Effector CD4-positive, alpha-beta T cell (primary cell): ENCODE measurements around the gene INPP5A.
"Not testable (repeated sequence)": the region's sequence is repeated elsewhere in the genome, so short reads cannot be mapped to it uniquely, and the experiment has no call there.

Experiments
- DNase-seq: peaks from one replicate; pipeline ENCODE4 v3.0.0-alpha.2; 2020

Gene INPP5A

GRCh38 chr10:132777441-132777840 lies 239.9 kb downstream of the INPP5A start:
- no peak for DNase-seq

- DNase-seq, result no peak
These were observed 242.1 kb downstream of the INPP5A start for GRCh38 chr10:132779549-132780294.

DNA sequence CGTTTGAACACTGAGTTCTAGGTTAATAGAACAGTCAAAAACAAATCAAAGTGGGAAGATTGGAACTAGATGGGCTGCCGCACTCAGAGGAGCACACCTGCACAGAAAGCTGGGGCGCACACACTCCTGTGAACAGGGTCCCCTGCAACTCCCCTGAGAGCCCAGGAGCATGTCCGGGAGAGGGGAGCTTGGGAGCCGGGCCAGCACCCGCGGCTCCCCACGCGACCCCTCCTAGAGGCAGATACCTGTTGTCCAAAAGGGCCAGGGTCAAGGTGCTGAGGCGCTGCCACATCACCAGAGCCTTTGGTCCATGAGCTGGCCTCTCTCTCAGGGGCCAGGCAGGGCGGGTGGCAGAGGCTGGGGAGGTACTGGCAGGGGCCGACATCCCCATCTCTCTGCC lies 242.8 kb downstream of the INPP5A start:
- no peak for DNase-seq

DNA sequence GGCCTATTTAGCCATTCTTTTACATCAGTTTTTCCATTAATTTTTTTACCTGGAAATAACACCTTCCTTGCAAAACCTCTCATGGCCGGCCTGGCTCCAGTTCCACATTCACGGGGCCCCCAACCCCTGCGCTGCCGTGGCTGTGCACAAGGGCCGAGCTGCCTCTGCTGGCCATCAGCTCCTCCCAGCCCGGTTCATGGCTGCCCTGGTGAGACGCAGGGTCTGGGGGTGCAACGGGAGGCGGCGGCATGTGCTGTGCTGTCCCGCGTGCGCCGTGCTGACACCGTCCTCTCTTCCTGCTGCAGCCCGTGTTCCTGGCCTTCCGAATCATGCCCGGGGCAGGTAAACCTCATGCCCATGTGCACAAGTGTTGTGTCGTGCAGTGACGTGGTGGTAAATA lies 244.0 kb downstream of the INPP5A start:
- no peak for DNase-seq

DNA sequence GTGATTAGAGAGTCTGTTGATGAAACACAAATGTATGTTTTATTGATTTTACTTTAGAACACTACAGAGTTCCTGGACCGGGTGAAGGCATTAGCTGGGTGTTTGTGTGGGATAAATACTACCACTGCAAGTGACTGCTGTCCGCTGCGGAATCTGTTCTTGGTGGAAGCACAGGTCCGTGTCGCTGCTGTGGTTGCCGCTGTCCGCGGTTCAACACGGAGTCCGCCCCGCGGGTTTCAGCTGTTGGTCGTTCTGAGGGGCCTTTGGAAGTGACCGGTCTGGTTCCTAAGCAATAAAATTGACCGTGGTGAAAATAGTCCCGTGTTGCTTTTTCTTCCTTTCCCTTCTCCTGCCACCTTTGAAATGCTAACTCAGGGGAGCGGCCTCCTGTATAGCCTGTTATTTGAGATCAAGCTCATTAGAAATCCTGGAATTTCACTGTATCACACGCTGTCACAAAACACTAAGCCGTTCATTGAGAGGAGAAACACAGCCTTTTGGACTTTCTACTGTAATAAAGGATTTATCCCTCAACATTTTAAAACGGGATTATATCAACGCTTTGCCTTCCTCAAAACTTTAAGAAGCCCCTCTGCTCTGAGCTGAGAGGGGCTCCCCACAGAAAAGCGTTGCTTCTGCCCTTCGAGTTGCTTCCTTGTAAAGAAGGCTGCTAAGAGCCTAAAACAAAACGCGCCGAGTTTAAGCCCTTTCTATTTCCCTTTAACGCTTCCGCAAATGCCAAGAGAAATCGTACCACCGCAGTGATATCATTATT lies 245.8 kb downstream of the INPP5A start:
- no peak for DNase-seq

- no peak for DNase-seq
These were observed 246.6 kb downstream of the INPP5A start for GRCh38 chr10:132783940-132784865.

GRCh38 chr10:132784866-132785722 lies 247.5 kb downstream of the INPP5A start:
- DNase-seq, result no peak

GRCh38 chr10:132785723-132786475 lies 248.3 kb downstream of the INPP5A start, which contains the start of gene NKX6-2:
Gene NKX6-2 (minus strand): TSS chr10:132786147. CDS start chr10:132785948, 199 bp downstream.
- DNase-seq, result no peak

- DNase-seq, result no peak
These were observed 248.9 kb downstream of the INPP5A start for GRCh38 chr10:132786476-132786883.

GRCh38 chr10:132786884-132787494 lies 249.4 kb downstream of the INPP5A start:
- DNase-seq, result no peak

- DNase-seq, result no peak
These were observed 250.1 kb downstream of the INPP5A start for GRCh38 chr10:132787495-132788179.

- DNase-seq, result no peak
These were observed 250.7 kb downstream of the INPP5A start for GRCh38 chr10:132788180-132788830.

DNA sequence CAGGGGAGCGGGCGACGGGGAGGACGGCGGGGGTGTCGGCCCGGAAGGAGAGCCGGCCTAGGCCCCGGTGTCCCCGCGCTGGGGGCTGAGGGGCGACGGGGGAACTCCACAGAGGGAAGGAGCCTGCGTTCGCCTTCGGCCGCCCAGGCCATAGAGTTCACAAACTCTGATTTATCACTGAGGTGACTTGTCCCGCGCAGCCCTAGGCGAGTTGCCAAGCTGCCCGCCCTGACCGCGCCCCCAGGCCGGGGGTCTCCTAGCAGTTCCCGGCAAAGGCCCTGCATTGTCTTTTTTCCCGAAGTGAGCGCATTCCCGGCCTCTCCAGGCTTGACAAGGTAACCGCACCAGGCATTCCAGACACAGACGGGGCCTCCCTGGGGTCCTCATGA lies 251.2 kb downstream of the INPP5A start:
- no peak for DNase-seq

DNA sequence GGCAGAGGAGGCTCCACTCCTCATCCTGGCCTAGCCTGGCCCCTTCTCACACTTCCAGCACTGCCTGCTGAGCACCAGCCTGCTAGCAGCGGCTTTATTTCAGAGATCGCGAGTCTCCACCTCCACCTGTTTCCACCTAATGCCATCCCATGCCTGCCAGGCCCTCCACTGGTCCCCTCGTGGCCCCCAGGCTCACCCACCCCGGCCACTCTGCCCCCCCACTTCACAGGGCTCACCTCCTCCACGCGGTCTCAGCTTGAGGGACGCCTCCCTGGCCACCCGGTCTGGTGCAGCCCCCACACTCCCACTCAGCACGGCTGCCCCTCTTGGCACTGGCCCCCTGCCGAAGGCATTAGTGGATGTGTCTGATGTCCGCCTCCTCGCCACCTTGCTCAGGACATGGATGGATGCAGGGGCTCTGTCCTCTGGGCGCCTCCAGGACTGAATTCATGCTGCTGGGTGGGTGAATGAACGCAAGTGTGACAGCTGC lies 252.1 kb downstream of the INPP5A start:
- no peak for DNase-seq

- DNase-seq, result no peak
These were observed 252.9 kb downstream of the INPP5A start for GRCh38 chr10:132790470-132790869.

- no peak for DNase-seq
These were observed 253.6 kb downstream of the INPP5A start for GRCh38 chr10:132790934-132791829.

- not testable (repeated sequence) for DNase-seq
These were observed 254.5 kb downstream of the INPP5A start for GRCh38 chr10:132792099-132792498.

- no peak for DNase-seq
These were observed 255.2 kb downstream of the INPP5A start for GRCh38 chr10:132792796-132793195.
